NCI-H510A (cell line): Measurements from ENCODE around the gene DCP1A.
"Not testable (repeated sequence)": the region's sequence is repeated elsewhere in the genome, so short reads cannot be mapped to it uniquely, and the experiment has no call there.

Source experiments
- DNase-seq: peaks from one replicate; lab custom pipeline; 2025; lab: John Stamatoyannopoulos, UW

Gene DCP1A

DNA sequence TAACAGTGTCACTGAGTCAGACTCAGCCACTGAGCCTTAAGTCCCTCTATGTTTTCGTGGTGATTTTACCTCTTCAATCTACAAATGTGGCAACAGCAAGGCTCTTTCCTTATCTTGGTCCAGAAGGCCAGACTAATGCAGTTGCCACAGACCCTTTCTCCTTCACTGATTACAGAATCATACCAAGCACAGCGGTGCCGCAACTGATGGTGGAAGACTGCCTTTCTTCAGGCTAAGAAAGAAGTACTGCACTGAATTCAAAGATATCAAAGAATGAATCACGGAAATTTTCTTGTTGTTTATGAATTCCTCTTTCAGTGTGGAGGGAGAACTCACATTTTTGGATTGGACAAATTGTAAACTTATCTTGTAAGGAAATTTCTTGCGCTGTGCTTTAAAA, 18.6 kb downstream of the DCP1A start:
- no peak for DNase-seq

- not testable (repeated sequence) for DNase-seq
Observed at GRCh38 chr3:53327986-53328385, 19.4 kb downstream of the DCP1A start.

DNA sequence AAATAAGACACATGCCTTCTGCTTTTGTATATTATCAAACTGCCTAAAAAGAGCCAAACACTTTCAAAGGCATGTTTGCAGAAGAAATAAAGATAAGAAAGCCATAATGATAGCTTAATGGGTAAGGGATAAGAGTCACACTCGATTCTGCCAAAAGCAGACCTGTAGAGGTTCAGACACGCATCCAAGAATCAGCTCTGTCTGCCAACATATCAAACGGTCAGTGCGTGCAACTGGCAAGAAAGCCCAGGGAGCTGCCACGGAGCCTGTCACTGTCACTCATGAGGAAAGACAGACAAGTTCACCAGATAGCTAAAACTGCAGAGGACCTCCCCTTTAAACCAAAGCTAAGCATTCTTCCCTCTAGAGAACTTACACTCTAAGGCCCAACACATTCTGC, 23.2 kb downstream of the DCP1A start:
- DNase-seq: no peak

DNA sequence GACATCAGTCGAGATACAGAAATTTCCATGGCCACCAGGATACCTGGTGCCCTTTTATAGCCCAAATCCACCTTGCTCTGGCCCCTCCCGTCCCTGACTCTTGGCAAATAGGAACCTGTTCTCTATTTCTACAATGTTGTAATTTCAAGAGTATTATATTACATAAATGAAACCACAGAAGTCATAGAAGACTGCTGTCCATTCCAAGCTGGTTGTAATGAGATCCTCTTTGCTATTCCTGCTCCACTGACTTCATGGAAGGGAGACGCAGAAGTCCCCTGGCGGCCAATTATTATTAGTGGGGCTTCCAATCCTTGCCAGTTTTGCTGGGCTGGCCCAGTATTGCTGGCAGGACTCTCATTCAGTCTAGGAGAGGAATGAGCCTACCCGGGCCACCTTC, 26.6 kb downstream of the DCP1A start:
- DNase-seq: peak; percentile 50

- no peak for DNase-seq
Observed at GRCh38 chr3:53318522-53318921, 28.8 kb downstream of the DCP1A start.

DNA sequence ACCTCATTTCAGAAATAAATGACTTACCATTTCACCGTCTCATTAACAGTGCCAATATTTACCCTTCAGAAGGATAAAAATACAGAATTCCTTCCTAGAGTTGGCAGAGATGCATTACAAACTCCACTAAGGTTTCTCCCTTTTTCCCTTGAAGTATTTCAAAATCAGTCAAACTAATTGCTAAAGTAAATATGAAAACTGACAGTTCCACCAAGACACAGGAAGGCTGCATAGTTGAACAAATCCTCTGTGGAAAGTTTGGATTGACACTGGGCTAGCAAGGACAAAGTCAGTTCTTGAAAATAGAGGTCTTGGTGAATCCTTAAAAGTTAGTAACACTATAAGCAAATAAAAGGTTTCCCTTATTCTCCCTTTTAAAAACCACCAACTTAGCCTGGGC, 34.5 kb downstream of the DCP1A start:
- no peak for DNase-seq

DNA sequence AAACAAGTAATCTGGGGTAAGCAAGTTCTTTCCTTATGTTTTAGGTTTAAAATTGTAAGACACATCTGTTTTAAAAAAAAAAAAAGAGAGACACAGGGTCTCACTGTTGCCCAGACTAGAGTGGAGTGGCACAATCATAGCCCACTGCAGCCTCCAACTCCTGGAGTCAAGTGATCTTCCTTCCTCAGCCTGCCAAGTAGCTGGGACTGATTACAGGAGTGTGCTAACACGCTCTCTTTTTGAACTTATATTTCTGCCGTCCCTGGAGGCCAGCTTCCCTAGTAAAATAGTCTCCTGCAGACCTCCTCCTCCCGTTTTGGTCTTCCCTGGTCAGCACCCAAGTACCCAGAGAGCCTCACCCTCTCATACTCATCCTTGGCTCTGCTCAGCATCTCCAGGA, 35.5 kb downstream of the DCP1A start:
- DNase-seq: no peak

DNA sequence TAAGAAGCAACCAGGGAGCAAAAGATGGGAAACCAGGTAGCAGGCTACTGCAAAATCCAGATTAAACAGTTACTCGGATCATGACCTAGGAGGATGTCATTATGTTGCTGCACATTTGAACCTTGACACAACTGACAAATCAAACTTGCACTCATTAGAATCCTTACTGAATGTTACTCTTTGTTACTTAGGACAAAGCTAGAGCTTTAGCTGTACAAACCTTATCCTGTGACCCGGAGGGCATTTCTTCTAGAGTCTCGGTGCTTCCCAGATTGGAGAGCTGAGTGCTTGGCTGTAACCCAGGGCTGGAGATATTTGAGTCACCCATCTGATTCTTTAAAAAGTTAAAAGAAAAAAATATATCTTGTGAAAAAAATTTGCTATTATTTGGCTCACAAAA, 43.4 kb downstream of the DCP1A start:
- DNase-seq: no peak

DNA sequence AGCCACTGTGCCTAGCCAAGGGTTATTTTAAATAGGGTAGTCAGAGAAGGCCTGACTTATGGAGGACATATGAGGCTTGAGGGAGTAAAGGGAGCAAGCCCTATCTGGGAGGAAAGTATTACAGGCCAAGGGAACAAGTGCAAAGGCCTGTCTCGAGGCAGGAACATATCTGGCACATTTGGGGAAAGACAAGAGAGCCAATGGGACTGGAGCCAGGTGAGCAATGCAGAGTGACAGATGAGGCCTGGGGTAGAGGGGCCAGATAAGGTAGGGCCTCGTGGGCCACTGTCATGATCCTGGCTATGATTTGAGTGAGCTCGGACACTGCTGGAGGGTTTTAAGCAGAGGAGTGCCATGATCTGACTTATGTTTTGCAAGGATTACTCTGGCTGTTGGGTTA, 43.8 kb downstream of the DCP1A start:
- no peak for DNase-seq

- DNase-seq: no peak
Observed at GRCh38 chr3:53300826-53301225, 46.5 kb downstream of the DCP1A start.

DNA sequence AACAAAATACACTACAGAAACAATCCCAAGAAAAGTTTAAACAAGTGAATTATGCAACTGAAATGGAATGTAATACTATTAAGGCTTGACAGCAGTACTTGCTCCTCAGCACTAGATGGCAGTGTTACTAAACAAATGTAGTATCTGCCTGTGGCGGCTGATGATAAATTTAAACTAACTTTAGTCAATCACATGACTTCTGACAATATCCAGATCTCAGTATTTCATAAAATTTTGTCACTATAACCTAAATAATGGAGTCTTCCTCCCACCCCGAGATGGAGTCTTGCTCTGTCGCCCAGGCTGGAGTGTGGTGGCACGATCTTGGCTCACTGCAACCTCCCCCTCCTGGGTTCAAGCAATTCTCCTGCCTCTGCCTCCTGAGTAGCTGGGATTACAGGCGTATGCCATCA, 47.7 kb downstream of the DCP1A start:
- not testable (repeated sequence) for DNase-seq

DNA sequence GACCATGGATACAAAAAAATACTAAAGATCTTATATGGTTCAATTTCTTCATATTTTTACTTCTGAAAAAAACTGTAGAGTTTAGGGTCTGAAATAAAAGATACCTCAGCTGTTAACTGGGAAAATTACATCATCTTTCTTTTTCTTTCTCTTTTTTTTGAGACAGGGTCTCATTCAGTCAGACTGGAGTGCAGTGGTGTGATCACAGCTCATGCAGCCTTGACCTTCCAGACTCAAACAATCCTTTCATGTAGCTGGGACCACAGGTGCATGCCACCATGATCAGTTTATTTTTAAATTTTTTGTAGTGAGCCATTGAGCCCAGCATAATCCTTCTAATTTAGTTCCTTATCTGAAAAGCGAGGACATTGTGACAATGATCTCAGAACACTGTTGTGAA, 51.9 kb downstream of the DCP1A start:
- no peak for DNase-seq

GRCh38 chr3:53293867-53294266, 53.5 kb downstream of the DCP1A start:
- no peak for DNase-seq

- no peak for DNase-seq
Observed at GRCh38 chr3:53288214-53288613, 59.1 kb downstream of the DCP1A start.

DNA sequence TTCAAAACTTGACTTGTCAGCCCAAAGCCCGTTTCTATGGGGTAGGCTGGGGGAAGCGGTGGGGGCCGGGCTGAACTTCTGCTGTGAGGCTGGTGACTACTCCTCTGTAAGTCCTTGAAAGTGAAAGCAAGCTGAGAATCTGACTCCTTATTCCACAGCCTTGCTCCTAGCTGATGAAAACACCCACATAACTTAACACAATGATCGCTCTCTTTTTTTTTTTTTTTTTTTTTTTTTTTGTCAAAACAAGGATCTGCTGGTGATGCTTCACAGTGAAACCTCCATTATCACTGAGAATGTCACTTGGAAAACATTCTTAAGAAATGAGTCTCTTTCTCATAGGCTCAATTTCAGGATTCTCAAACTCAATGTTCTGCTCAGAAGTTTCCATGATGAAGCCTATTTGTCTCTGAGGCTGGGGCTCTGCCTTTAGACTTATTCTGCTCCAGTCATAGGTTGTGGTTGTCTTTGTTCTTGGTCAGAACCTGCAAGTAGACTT, 60.2 kb downstream of the DCP1A start:
- DNase-seq: no peak

GRCh38 chr3:53286727-53287126, 60.6 kb downstream of the DCP1A start:
- DNase-seq: no peak

DNA sequence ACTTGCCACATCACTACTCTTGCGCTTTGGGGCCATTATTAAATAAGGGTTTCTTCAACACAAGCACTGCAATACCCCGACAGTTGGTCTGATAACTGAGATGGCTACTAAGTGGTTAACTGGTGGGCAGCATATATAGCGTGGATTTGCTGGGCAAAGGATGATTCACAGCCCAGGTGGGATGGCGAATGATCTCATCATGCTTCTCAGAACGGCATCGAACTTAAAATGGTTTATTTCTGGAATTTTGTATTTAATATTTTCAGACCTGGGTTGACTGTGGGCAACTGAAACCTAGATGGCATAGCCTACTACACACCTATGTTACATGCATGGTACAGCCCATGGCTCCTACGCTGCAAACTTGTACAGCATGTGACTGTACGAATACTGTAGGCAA, 64.8 kb downstream of the DCP1A start:
- no peak for DNase-seq

- no peak for DNase-seq
Observed at GRCh38 chr3:53278667-53279066, 68.7 kb downstream of the DCP1A start.

GRCh38 chr3:53274938-53275605, 72.3 kb downstream of the DCP1A start:
- no peak for DNase-seq

DNA sequence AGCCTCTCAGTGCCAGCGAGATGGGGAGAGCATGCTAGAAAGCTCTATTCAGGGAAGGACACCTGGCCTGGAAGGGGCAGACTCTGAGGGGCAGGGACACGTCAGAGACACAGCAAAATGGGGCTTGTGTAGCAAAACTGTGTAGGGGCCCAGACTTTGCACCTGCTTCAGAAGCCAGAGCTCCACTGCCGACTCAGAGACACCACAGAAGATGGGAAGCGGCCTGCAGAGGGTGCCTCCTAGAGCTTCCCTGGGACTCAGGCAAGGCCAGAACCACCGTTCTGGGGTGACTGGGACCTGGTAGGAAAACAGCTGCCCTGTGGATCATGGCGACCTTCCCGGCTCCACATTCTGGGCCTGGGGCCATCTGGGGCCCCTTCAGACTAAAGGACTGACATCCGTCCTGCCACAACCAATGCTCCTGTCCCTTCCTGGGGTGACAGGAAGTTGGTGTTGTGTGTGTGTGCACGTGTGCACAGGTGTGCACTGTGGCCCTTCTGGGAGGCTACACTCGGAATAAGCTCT, 74.1 kb downstream of the DCP1A start:
- DNase-seq: no peak

DNA sequence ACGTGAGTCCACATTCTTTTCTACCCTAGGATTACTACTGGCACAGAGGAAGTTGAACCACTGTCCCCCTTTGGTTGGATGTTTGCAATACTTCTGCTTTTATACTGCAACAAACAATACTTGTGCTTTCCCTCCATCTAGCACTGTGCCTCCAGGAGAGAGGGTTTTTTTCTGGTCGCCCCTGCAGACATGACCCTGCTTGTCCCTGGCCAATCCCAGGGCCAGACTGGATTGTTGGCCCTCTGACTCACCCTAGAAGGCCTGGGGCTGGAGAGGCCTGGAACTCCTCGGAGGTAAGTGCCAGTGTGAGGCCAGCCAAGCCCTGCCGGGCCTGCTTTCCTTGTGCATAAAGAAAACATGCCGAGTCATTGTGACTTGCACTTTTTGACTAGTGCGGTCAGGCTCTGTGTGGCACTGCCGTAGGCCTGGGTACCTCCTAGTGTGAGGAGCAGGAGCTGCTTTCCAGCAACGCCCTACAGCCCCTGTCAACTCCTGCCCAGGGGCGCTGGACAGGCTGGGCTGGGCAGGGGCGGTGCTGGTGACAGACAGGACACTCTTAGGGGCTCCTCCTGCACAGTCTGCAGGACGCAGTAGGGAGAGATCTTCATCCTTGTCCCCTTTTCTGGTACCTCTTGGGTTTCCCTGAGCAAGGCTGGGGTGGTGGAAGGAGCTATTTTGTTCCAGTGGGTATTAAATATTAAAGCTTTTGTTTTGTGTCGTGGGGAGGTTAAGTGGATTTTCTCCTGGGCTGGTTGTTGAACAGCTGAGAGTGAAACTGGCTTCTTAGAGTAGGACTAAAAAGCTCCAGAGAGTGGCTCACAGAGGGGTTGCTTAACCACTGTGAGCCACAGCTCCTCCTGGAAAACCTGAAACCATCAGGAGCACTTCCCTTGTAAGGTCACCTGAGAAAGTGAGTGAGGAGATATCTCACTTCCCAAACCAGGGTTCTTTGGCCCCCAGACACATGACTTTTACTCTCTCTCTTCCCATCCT, 77.2 kb downstream of the DCP1A start:
- DNase-seq: peak; percentile 93

DNA sequence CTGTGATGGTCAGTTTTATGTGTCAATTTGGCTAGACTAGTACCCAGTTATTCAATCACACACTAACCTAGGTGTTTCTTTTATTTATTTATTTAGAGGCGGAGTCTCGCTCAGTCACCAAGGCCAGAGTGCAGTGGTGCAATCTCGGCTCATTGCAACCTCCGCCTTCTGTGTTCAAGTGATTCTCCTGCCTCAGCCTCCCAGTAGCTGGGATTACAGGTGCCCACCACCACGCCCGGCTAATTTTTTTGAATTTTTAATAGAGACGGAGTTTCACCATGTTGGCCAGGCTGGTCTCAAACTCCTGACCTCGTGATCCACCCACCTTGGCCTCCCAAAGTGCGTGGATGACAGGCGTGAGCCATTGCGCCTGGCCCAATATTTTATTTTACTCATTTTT, 78.2 kb downstream of the DCP1A start:
- not testable (repeated sequence) for DNase-seq

DNA sequence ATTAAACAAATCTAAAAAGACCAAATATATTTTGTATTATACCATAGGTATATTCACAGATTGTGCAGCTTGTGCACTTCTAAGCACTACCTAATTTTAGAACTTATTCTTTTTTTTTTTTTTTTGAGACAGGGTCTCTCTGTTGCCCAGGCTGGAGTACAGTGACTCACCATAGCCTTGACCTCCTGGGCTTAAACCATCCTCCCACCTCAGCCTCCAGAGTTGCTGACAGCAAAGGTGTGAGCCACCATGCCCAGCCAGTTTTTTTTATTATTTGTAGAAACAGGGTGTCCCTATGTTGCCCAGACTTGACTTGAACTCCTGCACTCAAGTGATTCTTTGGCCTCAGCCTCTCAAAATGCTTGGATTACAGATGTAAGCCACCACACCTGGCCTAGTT, 79.6 kb downstream of the DCP1A start:
- no peak for DNase-seq
